GM04503 (cell line): ENCODE measurements around the gene SRGAP1.
"Not testable (repeated sequence)": the region's sequence is repeated elsewhere in the genome, so short reads cannot be mapped to it uniquely, and the experiment has no call there.

Source experiments
- DNase-seq: peaks from one replicate; pipeline ENCODE4 v3.0.0-alpha.2; 2012; ENCODE audit warnings: low read depth

Gene SRGAP1

GRCh38 chr12:64122995-64123394 is 278.5 kb downstream of the SRGAP1 start:
- no peak for DNase-seq

GRCh38 chr12:64123448-64123847 is 278.9 kb downstream of the SRGAP1 start:
- DNase-seq = no peak

GRCh38 chr12:64124511-64125197 is 280.2 kb downstream of the SRGAP1 start:
- no peak for DNase-seq

- no peak for DNase-seq
These were observed 281.4 kb downstream of the SRGAP1 start for GRCh38 chr12:64125913-64126312.

GRCh38 chr12:64127811-64128210 is 283.3 kb downstream of the SRGAP1 start:
- no peak for DNase-seq

GRCh38 chr12:64128366-64128765 is 283.9 kb downstream of the SRGAP1 start:
- DNase-seq = no peak

GRCh38 chr12:64130476-64130875 is 286.0 kb downstream of the SRGAP1 start:
- DNase-seq = not testable (repeated sequence)

- not testable (repeated sequence) for DNase-seq
These were observed 287.0 kb downstream of the SRGAP1 start for GRCh38 chr12:64131456-64131855.

- not testable (repeated sequence) for DNase-seq
These were observed 288.2 kb downstream of the SRGAP1 start for GRCh38 chr12:64132672-64133071.

- no peak for DNase-seq
These were observed 292.6 kb downstream of the SRGAP1 start for GRCh38 chr12:64137117-64137516.

GRCh38 chr12:64139021-64139420 is 294.5 kb downstream of the SRGAP1 start:
- no peak for DNase-seq

- DNase-seq = no peak
These were observed 297.9 kb downstream of the SRGAP1 start for GRCh38 chr12:64142382-64142781.

GRCh38 chr12:64142784-64143183 is 298.3 kb downstream of the SRGAP1 start:
- no peak for DNase-seq

GRCh38 chr12:64145226-64145625 is 300.7 kb downstream of the SRGAP1 start:
- no peak for DNase-seq

- no peak for DNase-seq
These were observed 302.6 kb downstream of the SRGAP1 start for GRCh38 chr12:64147011-64147631.

- DNase-seq = no peak
These were observed 303.4 kb downstream of the SRGAP1 start for GRCh38 chr12:64147875-64148274.

GRCh38 chr12:64154677-64155076 is 310.2 kb downstream of the SRGAP1 start:
- DNase-seq = no peak

- no peak for DNase-seq
These were observed 312.6 kb downstream of the SRGAP1 start for GRCh38 chr12:64157110-64157509.

- no peak for DNase-seq
These were observed 315.7 kb downstream of the SRGAP1 start for GRCh38 chr12:64160021-64160710.

- DNase-seq = no peak
These were observed 316.2 kb downstream of the SRGAP1 start for GRCh38 chr12:64160711-64161060.

- not testable (repeated sequence) for DNase-seq
These were observed 322.1 kb downstream of the SRGAP1 start for GRCh38 chr12:64166606-64167005.

- DNase-seq = not testable (repeated sequence)
These were observed 322.5 kb downstream of the SRGAP1 start for GRCh38 chr12:64167041-64167440.

GRCh38 chr12:64170024-64170423 is 325.5 kb downstream of the SRGAP1 start:
- no peak for DNase-seq
